H1 (cell line): Measurements from ENCODE around the gene WNT9A. TPM values are rescaled to one million over a fixed set of nuclear protein-coding genes. Genes with fewer than 3 reads are reported as not detected.

Experiments
- CTCF ChIA-PET: fragments of 300-600 bp; sonication (Branson Sonifier 250); formaldehyde crosslinking; loops from one replicate; lab custom pipeline; 2021; ENCODE audit not compliant: partially characterized antibody; lab: Charles Lee
- POLR2A ChIA-PET: fragments of 300-600 bp; sonication (Branson Sonifier 250); formaldehyde crosslinking; loops from one replicate; lab custom pipeline; 2021; ENCODE audit warnings: inconsistent platforms; ENCODE audit not compliant: partially characterized antibody; lab: Charles Lee
- DNase-seq, 2 experiments: peaks; one replicate each; pipeline versions ENCODE4 v3.0.0 to v3.0.0-alpha.2; 2010 to 2022; ENCODE audit warnings: low spot score in 2 of 2, low read depth in 1 of 2, mixed read lengths in 1 of 2
- FAIRE-seq: peaks from 2 replicates; lab custom pipeline; 2011; peaks lifted over from hg19 to GRCh38; lab: Jason Lieb, UNC
- H2AFZ ChIP-seq: 2 replicates; pipeline ENCODE4 v1.8.1; 2012; ENCODE audit warnings: low read length, inconsistent platforms
- H2AK5ac ChIP-seq: 2 replicates; pipeline ENCODE4 v1.6.1; 2013; ENCODE audit warnings: low read depth, low read length
- H2BK120ac ChIP-seq: replicated peaks from 2 replicates; pipeline ENCODE3; 2013; ENCODE audit warnings: low read depth, low read length, inconsistent platforms
- H2BK12ac ChIP-seq: 2 replicates; pipeline ENCODE4 v1.6.1; 2013; ENCODE audit warnings: low read depth, low read length
- H2BK15ac ChIP-seq: 2 replicates; pipeline ENCODE4 v1.6.1; 2013; ENCODE audit warnings: low read length
- H2BK20ac ChIP-seq: 2 replicates; pipeline ENCODE4 v1.6.1; 2013; ENCODE audit warnings: low read length
- H2BK5ac ChIP-seq: 2 replicates; pipeline ENCODE4 v1.6.1; 2013; ENCODE audit warnings: low read depth, low read length
- H3K14ac ChIP-seq: 2 replicates; pipeline ENCODE4 v1.6.1; 2013; ENCODE audit warnings: inconsistent platforms; ENCODE audit not compliant: insufficient read length
- H3K18ac ChIP-seq: 2 replicates; pipeline ENCODE4 v1.6.1; 2013; ENCODE audit warnings: low read length; ENCODE audit errors: extremely low read depth
- H3K23ac ChIP-seq: 2 replicates; pipeline ENCODE4 v1.6.1; 2013; ENCODE audit warnings: inconsistent platforms; ENCODE audit not compliant: insufficient read length
- H3K23me2 ChIP-seq: 2 replicates; pipeline ENCODE4 v1.6.1; 2013; ENCODE audit warnings: low read depth, low read length
- H3K27ac ChIP-seq: 2 replicates; pipeline ENCODE4 v1.6.1; 2011; ENCODE audit warnings: low read depth, low read length, inconsistent platforms
- H3K27me3 ChIP-seq, 4 experiments: replicated peaks in 1 of 4; 1 replicate in 1 of 4; 2 replicates in 3 of 4; pipeline versions ENCODE4 v1.6.1 to v1.8.1; 2011 to 2013; ENCODE audit warnings: low read length in 3 of 4, mild to moderate bottlenecking in 3 of 4, inconsistent platforms in 2 of 4, mixed read lengths in 2 of 4, moderate library complexity in 1 of 4; ENCODE audit not compliant: control insufficient read depth in 3 of 4, insufficient read depth in 3 of 4; ENCODE audit errors: extremely low read depth in 1 of 4
- H3K36me3 ChIP-seq, 4 experiments: 2 replicates each; pipeline versions ENCODE4 v1.6.1 to v1.8.1; 2011 to 2013; ENCODE audit warnings: mild to moderate bottlenecking in 4 of 4, low read length in 3 of 4, moderate library complexity in 2 of 4, control low read depth in 1 of 4, inconsistent platforms in 1 of 4; ENCODE audit not compliant: insufficient read depth in 4 of 4, control insufficient read depth in 2 of 4
- H3K4ac ChIP-seq: replicated peaks from 2 replicates; pipeline ENCODE3; 2013; ENCODE audit warnings: low read length, low read depth, mixed read lengths, inconsistent platforms; ENCODE audit not compliant: insufficient read length
- H3K4me1 ChIP-seq, 4 experiments: replicated peaks in 1 of 4; 1 replicate in 1 of 4; 2 replicates in 3 of 4; pipeline versions ENCODE4 v1.6.1 to v1.8.1; 2011 to 2013; ENCODE audit warnings: low read length in 3 of 4, inconsistent platforms in 2 of 4, mixed read lengths in 1 of 4; ENCODE audit not compliant: insufficient read depth in 4 of 4, control insufficient read depth in 3 of 4
- H3K4me2 ChIP-seq, 2 experiments: 2 replicates each; pipeline versions ENCODE4 v1.6.1 to v1.8.1; 2011 to 2013; ENCODE audit warnings: low read depth in 2 of 2, low read length in 2 of 2, control low read depth in 1 of 2, inconsistent platforms in 1 of 2, mild to moderate bottlenecking in 1 of 2; ENCODE audit not compliant: insufficient read depth in 1 of 2
- H3K4me3 ChIP-seq, 4 experiments: fragments of 200-600, 300-600 bp in 1 of 4; sonication (generic), shearing (Covaris generic), sonication (Bioruptor Twin) in 1 of 4; 2 replicates each; pipeline versions ENCODE4 v1.5.1 to v1.8.1; 2011 to 2016; ENCODE audit warnings: low read length in 4 of 4, low read depth in 3 of 4, control low read depth in 2 of 4, inconsistent platforms in 2 of 4, mild to moderate bottlenecking in 2 of 4, mixed read lengths in 1 of 4, moderate library complexity in 1 of 4; ENCODE audit not compliant: insufficient read depth in 2 of 4; ENCODE audit errors: extremely low read depth in 1 of 4
- H3K56ac ChIP-seq: replicated peaks from 2 replicates; pipeline ENCODE3; 2013; ENCODE audit warnings: low read depth, mild to moderate bottlenecking, mixed read lengths, low read length, inconsistent platforms; ENCODE audit not compliant: insufficient read length
- H3K79me1 ChIP-seq: 2 replicates; pipeline ENCODE4 v1.6.1; 2013; ENCODE audit warnings: low read depth, low read length, control low read depth
- H3K79me2 ChIP-seq, 2 experiments: 2 replicates each; pipeline versions ENCODE4 v1.6.1 to v1.8.1; 2012 to 2013; ENCODE audit warnings: low read length in 2 of 2, mild to moderate bottlenecking in 2 of 2, inconsistent platforms in 1 of 2; ENCODE audit not compliant: insufficient read depth in 2 of 2, control insufficient read depth in 1 of 2
- H3K9ac ChIP-seq, 4 experiments: replicated peaks in 1 of 4; 1 replicate in 1 of 4; 2 replicates in 3 of 4; pipeline versions ENCODE4 v1.6.1 to v1.8.1; 2011 to 2013; ENCODE audit warnings: low read depth in 3 of 4, low read length in 3 of 4, control low read depth in 2 of 4, mild to moderate bottlenecking in 2 of 4, moderate library complexity in 2 of 4, inconsistent platforms in 1 of 4; ENCODE audit errors: extremely low read depth in 1 of 4
- H3K9me3 ChIP-seq, 2 experiments: 2 replicates each; pipeline versions ENCODE4 v1.6.1 to v1.8.1; 2012 to 2013; ENCODE audit warnings: mild to moderate bottlenecking in 2 of 2, moderate library complexity in 2 of 2, control low read depth in 1 of 2, inconsistent platforms in 1 of 2, low read depth in 1 of 2, low read length in 1 of 2, mixed read lengths in 1 of 2; ENCODE audit not compliant: insufficient read depth in 2 of 2
- H4K20me1 ChIP-seq, 2 experiments: replicated peaks in 1 of 2; 2 replicates each; pipeline versions ENCODE3 to v1.8.1; 2011 to 2013; ENCODE audit warnings: inconsistent platforms in 2 of 2, low read length in 2 of 2, mild to moderate bottlenecking in 1 of 2; ENCODE audit not compliant: insufficient read depth in 2 of 2, control insufficient read depth in 1 of 2
- H4K5ac ChIP-seq: 2 replicates; pipeline ENCODE4 v1.6.1; 2013; ENCODE audit warnings: low read length, low read depth, mixed read lengths, inconsistent platforms; ENCODE audit not compliant: insufficient read length
- H4K8ac ChIP-seq: 2 replicates; pipeline ENCODE4 v1.8.0; 2013; ENCODE audit warnings: mild to moderate bottlenecking, moderate library complexity, low read length, inconsistent platforms; ENCODE audit not compliant: insufficient read depth; ENCODE audit errors: extremely low read depth
- H4K91ac ChIP-seq: replicated peaks from 2 replicates; pipeline ENCODE3; 2013; ENCODE audit warnings: low read length, mixed read lengths, inconsistent platforms; ENCODE audit not compliant: insufficient read length
- ATF2 ChIP-seq: IDR thresholded peaks from 2 replicates; pipeline ENCODE4 v1.6.1; 2012; ENCODE audit warnings: low read length, inconsistent platforms
- EP300 ChIP-seq, 2 experiments: IDR thresholded peaks; 1 replicate in 1 of 2; 2 replicates in 1 of 2; pipeline ENCODE4 v1.6.1; 2011 to 2012; ENCODE audit warnings: low read depth in 2 of 2, low read length in 2 of 2, mild to moderate bottlenecking in 2 of 2, borderline replicate concordance in 1 of 2, inconsistent platforms in 1 of 2, moderate library complexity in 1 of 2
- GABPA ChIP-seq: IDR thresholded peaks from 2 replicates; pipeline ENCODE4 v1.6.1; 2011; ENCODE audit warnings: mild to moderate bottlenecking, low read length, moderate library complexity, borderline replicate concordance; ENCODE audit not compliant: insufficient read depth
- KDM5A ChIP-seq: fragments of 200-600 bp; IDR thresholded peaks from 2 replicates; pipeline ENCODE4 v1.7.1; 2012; ENCODE audit warnings: mild to moderate bottlenecking, low read length, inconsistent platforms, mixed read lengths
- POU5F1 ChIP-seq: IDR thresholded peaks from 2 replicates; pipeline ENCODE4 v1.6.1; 2011; ENCODE audit warnings: low read depth, mild to moderate bottlenecking, low read length, moderate library complexity
- SAP30 ChIP-seq: fragments of 300-600 bp; sonication (generic); IDR thresholded peaks from 2 replicates; pipeline ENCODE4 v1.7.1; 2012; ENCODE audit warnings: low read length, moderate library complexity, mild to moderate bottlenecking, inconsistent platforms; ENCODE audit not compliant: insufficient read depth, insufficient replicate concordance
- SIN3A ChIP-seq, 2 experiments: IDR thresholded peaks in 1 of 2; conservative IDR thresholded peaks in 1 of 2; 2 replicates each; pipeline ENCODE4 v1.6.1; 2011 to 2012; ENCODE audit warnings: low read length in 2 of 2, improper control_type of control experiment in 1 of 2, low read depth in 1 of 2, mild to moderate bottlenecking in 1 of 2
- TAF7 ChIP-seq: optimal IDR thresholded peaks from 2 replicates; pipeline ENCODE3; 2011; ENCODE audit warnings: low read depth, mild to moderate bottlenecking, inconsistent platforms, low read length, moderate library complexity, borderline replicate concordance
- WGBS, 2 experiments: shearing (Covaris generic) in 1 of 2; methylation state at CpG; one replicate each; pipeline versions ENCODE4 v1.1.6 to v1.1.7; 2013 to 2015; ENCODE audit warnings: low lambda C conversion rate in 2 of 2, mixed read lengths in 2 of 2, inconsistent platforms in 1 of 2, low coverage in 1 of 2, missing lambda C conversion rate in 1 of 2; ENCODE audit not compliant: insufficient replicate concordance in 2 of 2, insufficient coverage in 1 of 2, insufficient read length in 1 of 2; ENCODE audit errors: extremely low coverage in 1 of 2, missing lambda C conversion rate in 1 of 2; 5-methylcytosine and 5-hydroxymethylcytosine counted together
- polyA plus RNA-seq, 7 experiments: library from polyadenylated mRNA; depleted of rRNA in 3 of 7; stranded (reverse) in 5 of 7; unstranded in 2 of 7; fragments of >200 nt in 5 of 7; fragments of 200-250 nt in 2 of 7; gene quantifications; 1 replicate in 5 of 7; 2 replicates in 1 of 7; 4 replicates in 1 of 7; pipeline versions ENCODE4 v1.2.1 to v1.2.3, GENCODE V29; 2011 to 2013; ENCODE audit warnings: missing spikeins in 2 of 7, mixed read lengths in 2 of 7
- total RNA-seq: library from RNA; stranded (reverse); fragmentation: NEBNext Ultra II Directional; extraction: Animal tissue kit (Norgen Biotek cat#: 25700); gene quantifications from 2 replicates; pipeline ENCODE4 v1.2.1, GENCODE V29; 2021

WNT9A gene
- total and polyA plus RNA-seq, 2 of the 8 experiments (the other 6 are each of a cell fraction or from before 2014, with no cell fraction given): 1.1 to 1.5 TPM

GRCh38 chr1:227938911-227939790 is 8.6 kb downstream of the WNT9A start:
- Histone ChIP-seq H4K8ac (peak overlapping the region; percentile 93; the same call in 1 of the 2 replicates), H3K4me2 (no peak overlapping the region), H3K27ac (no peak overlapping the region), H2BK12ac (no peak overlapping the region), H2BK120ac (no peak overlapping the region), H2BK15ac (no peak overlapping the region; the same call in 1 of the 2 replicates), H3K36me3 (no peaks in the 10 kb centered on the region), H2AFZ (no peak overlapping the region), H3K9me3 (no peaks in the 10 kb centered on the region), H3K4ac (no peak overlapping the region), H3K27me3 (no peaks in the 10 kb centered on the region), H3K79me1 (0 out of 2 replicates have a peak, but pooled peaks cover 2% of the 10 kb centered on the region), H3K23ac (no peak overlapping the region), H3K4me1 (no peaks in the 10 kb centered on the region; a peak in 1 of 7 replicates), H2BK5ac (peak overlapping the region; percentile 44; the same call in 1 of the 2 replicates), H4K5ac (no peak overlapping the region), H3K23me2 (peaks cover 3% of the 10 kb centered on the region; the same call in 1 of the 2 replicates), H3K9ac (no peak overlapping the region), H4K91ac (no peak overlapping the region), H3K79me2 (no peaks in the 10 kb centered on the region), H3K4me3 (no peak overlapping the region), H3K14ac (no peak overlapping the region), H3K56ac (no peak overlapping the region), H2AK5ac (peak overlapping the region; percentile 4; the same call in 1 of the 2 replicates), H2BK20ac (no peak overlapping the region), H3K18ac (no peak overlapping the region), H4K20me1 (peaks cover 0 to 11% of the 10 kb centered on the region in 2 experiments)
- POLR2A ChIA-PET: interaction anchor here (0.6 kb wide), 1 partner anchor 11 kb away, joined by 3 read pairs; no protein-coding TSS in a partner anchor
- CTCF ChIA-PET: interaction anchor here (0.8 to 1.5 kb wide), 5 partner anchors 10 to 177 kb away, joined by 3 to 4 read pairs (median 3); no protein-coding TSS in a partner anchor
- WGBS, 2 experiments: 84% methylated on average over 27 of the region's 27 CpGs; no CpG with 5 or more reads in 1 of the 2 experiments
- DNase-seq (peak in 1 of 2 experiments; percentile 42), FAIRE-seq (no peak)
- TF ChIP-seq ATF2 (no peak), TAF7 (no peak), POU5F1 (no peak), EP300 (IDR thresholded peaks at IDR 0.05; ENCODE audit: borderline replicate concordance in 1 of 2, low read depth in 2 of 2, low read length in 2 of 2) (no peak), SIN3A (conservative IDR thresholded peaks at IDR 0.05 in 1 of 2, IDR thresholded peaks at IDR 0.05 in 1 of 2; ENCODE audit: low read depth in 1 of 2, low read length in 2 of 2) (no peak), SAP30 (no peak), KDM5A (no peak), GABPA (no peak)
